HepG2 (cell line): ENCODE data around the gene FLYWCH1. TPM values are rescaled to one million over a fixed set of nuclear protein-coding genes. Genes with fewer than 3 reads are reported as not detected.

Source experiments
- ATAC-seq: fragments of 200-7000 bp; cut with Tn5 transposase; 3 replicates; pipeline ENCODE4 v1.9.1; 2020; ENCODE audit warnings: mild to moderate bottlenecking, moderate library complexity
- BruUV-seq: library from RNA; stranded (reverse); fragments of 400-500 nt; replicated peaks from 2 replicates; lab custom pipeline; 2021; lab: Mats Ljungman, UMichigan
- CTCF ChIA-PET: fragments of 300-600 bp; formaldehyde crosslinking; extraction: SDS; loops from one replicate; lab custom pipeline; 2021; ENCODE audit warnings: low total read pairs, inconsistent platforms, low intra/inter-chr PET ratio; lab: Yijun Ruan, JAX
- POLR2A ChIA-PET: fragments of 350-600 bp; sonication (Branson Sonifier 250); formaldehyde crosslinking; loops from one replicate; lab custom pipeline; 2020; ENCODE audit warnings: antibody characterized with exemption, inconsistent platforms; lab: Yijun Ruan, JAX
- DNase-seq: peaks from one replicate; pipeline ENCODE4 v3.0.0-alpha.2; 2015; ENCODE audit warnings: low spot score
- FAIRE-seq: peaks from 3 replicates; lab custom pipeline; 2011; peaks lifted over from hg19 to GRCh38; lab: Jason Lieb, UNC
- H2AFZ ChIP-seq: one replicate; pipeline ENCODE4 v1.6.1; 2011; ENCODE audit warnings: low read length, inconsistent platforms
- H3K27ac ChIP-seq: fragments of 300-600 bp; 3 replicates; pipeline ENCODE4 v1.8.0; 2011; ENCODE audit warnings: mixed run types, mild to moderate bottlenecking, mixed read lengths, low read length, inconsistent platforms; ENCODE audit not compliant: insufficient read depth; ENCODE audit errors: extremely low read length
- H3K27me3 ChIP-seq, 2 experiments: fragments of 200-600 bp in 1 of 2; 2 replicates in 1 of 2; 3 replicates in 1 of 2; pipeline versions ENCODE4 v1.6.0 to v1.8.0; 2011; ENCODE audit warnings: low read length in 2 of 2, mild to moderate bottlenecking in 2 of 2, moderate library complexity in 2 of 2, inconsistent platforms in 1 of 2; ENCODE audit not compliant: insufficient read depth in 2 of 2, control insufficient read depth in 1 of 2
- H3K36me3 ChIP-seq, 2 experiments: fragments of 200-600 bp in 1 of 2; replicated peaks in 1 of 2; 2 replicates in 1 of 2; 3 replicates in 1 of 2; pipeline versions ENCODE4 v1.5.1 to v1.8.0; 2011; ENCODE audit warnings: low read length in 2 of 2, inconsistent platforms in 1 of 2; ENCODE audit not compliant: insufficient read depth in 2 of 2, control insufficient read depth in 1 of 2
- H3K4me1 ChIP-seq: 2 replicates; pipeline ENCODE4 v1.5.1; 2012; ENCODE audit warnings: low read length, inconsistent platforms; ENCODE audit not compliant: insufficient read depth
- H3K4me2 ChIP-seq: 2 replicates; pipeline ENCODE4 v1.6.0; 2011; ENCODE audit warnings: low read depth, low read length, inconsistent platforms
- H3K4me3 ChIP-seq, 3 experiments: fragments of 200-600 bp in 1 of 3; sonication (generic), shearing (Covaris generic) in 1 of 3; replicated peaks in 1 of 3; 2 replicates each; pipeline ENCODE4 v1.5.1; 2011 to 2016; ENCODE audit warnings: low read length in 3 of 3, inconsistent platforms in 2 of 3, low read depth in 2 of 3, mild to moderate bottlenecking in 2 of 3, control low read depth in 1 of 3, mixed read lengths in 1 of 3; ENCODE audit not compliant: insufficient read depth in 1 of 3
- H3K79me2 ChIP-seq: one replicate; pipeline ENCODE4 v1.6.1; 2011; ENCODE audit warnings: low read length, inconsistent platforms; ENCODE audit not compliant: insufficient read depth
- H3K9ac ChIP-seq: 2 replicates; pipeline ENCODE4 v1.6.0; 2011; ENCODE audit warnings: mild to moderate bottlenecking, low read depth, low read length, inconsistent platforms; ENCODE audit not compliant: insufficient read depth
- H3K9me3 ChIP-seq: 2 replicates; pipeline ENCODE4 v1.5.1; 2012; ENCODE audit warnings: mild to moderate bottlenecking, low read length
- H4K20me1 ChIP-seq: 2 replicates; pipeline ENCODE4 v1.6.0; 2011; ENCODE audit warnings: inconsistent platforms, mild to moderate bottlenecking, low read length, moderate library complexity; ENCODE audit not compliant: insufficient read depth
- HNRNPL ChIP-seq: fragments of 200-400 bp; formaldehyde crosslinking; IDR thresholded peaks from 2 replicates; pipeline ENCODE4 v1.6.1; 2017; ENCODE audit warnings: mild to moderate bottlenecking, low read depth, low read length
- POLR2A ChIP-seq, 2 experiments: IDR thresholded peaks; 2 replicates each; pipeline ENCODE4 v1.6.1; 2011; ENCODE audit warnings: low read depth in 2 of 2, low read length in 2 of 2, mild to moderate bottlenecking in 1 of 2, moderate library complexity in 1 of 2; ENCODE audit not compliant: insufficient read depth in 1 of 2
- POLR2AphosphoS5 ChIP-seq: IDR thresholded peaks from 2 replicates; pipeline ENCODE4 v1.6.1; 2012; ENCODE audit warnings: low read depth, low read length
- POLR2G ChIP-seq: fragments of 200-400 bp; formaldehyde crosslinking; IDR thresholded peaks from 2 replicates; pipeline ENCODE4 v1.6.1; 2018; ENCODE audit warnings: mild to moderate bottlenecking, low read depth, low read length, moderate library complexity
- WGBS: methylation state at CpG from one replicate; pipeline ENCODE4 v1.1.6; 2017; ENCODE audit warnings: low lambda C conversion rate; 5-methylcytosine and 5-hydroxymethylcytosine counted together
- in situ Hi-C: cut with HindIII; loops from 2 replicates; pipeline ENCODE4 v1.10.0; 2017; ENCODE audit warnings: low pct_unique_long_range_greater_than_20kb; ENCODE audit not compliant: extremely low pct_ligation_motif_present
- intact Hi-C: fragments of 100-400 bp; cut with micrococcal nuclease; formaldehyde crosslinking; loops from one replicate; pipeline ENCODE4 v1.10.0; 2022; ENCODE audit not compliant: unreplicated experiment
- polyA plus RNA-seq, 8 experiments: library from polyadenylated mRNA; depleted of rRNA in 3 of 8; stranded (reverse) in 7 of 8; unstranded in 1 of 8; fragments of >200 nt; fragmentation: Illumina TruSeq in 4 of 8; extraction: Trizol in 4 of 8; gene quantifications; 2 replicates each; pipeline versions ENCODE4 v1.2.1 to v1.2.3, GENCODE V29; 2011 to 2016; ENCODE audit warnings: low read depth in 4 of 8, missing spikeins in 1 of 8, mixed read lengths in 1 of 8; ENCODE audit not compliant: insufficient read depth in 1 of 8
- total RNA-seq, 5 experiments: library from RNA; depleted of rRNA; stranded (reverse); fragments of >200 nt; fragmentation: Illumina TruSeq; extraction: Trizol; gene quantifications; 2 replicates each; pipeline ENCODE4 v1.2.3, GENCODE V29; 2016; ENCODE audit warnings: low read depth in 1 of 5
- TF ChIP-seq, protein P1 (sequence below): sonication (generic); formaldehyde crosslinking; IDR thresholded peaks from 2 replicates; pipeline ENCODE4 v1.5.1; 2020; ENCODE audit warnings: mild to moderate bottlenecking, missing genetic modification reagents, borderline replicate concordance
- TF ChIP-seq, protein P2 (sequence below): sonication (generic); formaldehyde crosslinking; IDR thresholded peaks from 2 replicates; pipeline ENCODE4 v1.4.0; 2020; ENCODE audit warnings: missing genetic modification reagents, mild to moderate bottlenecking, borderline replicate concordance

The FLYWCH1 gene
- total and polyA plus RNA-seq, 2 of the 13 experiments (the other 11 are each of a cell fraction or from before 2014, with no cell fraction given), result 7.3 to 12.4 TPM

DNA sequence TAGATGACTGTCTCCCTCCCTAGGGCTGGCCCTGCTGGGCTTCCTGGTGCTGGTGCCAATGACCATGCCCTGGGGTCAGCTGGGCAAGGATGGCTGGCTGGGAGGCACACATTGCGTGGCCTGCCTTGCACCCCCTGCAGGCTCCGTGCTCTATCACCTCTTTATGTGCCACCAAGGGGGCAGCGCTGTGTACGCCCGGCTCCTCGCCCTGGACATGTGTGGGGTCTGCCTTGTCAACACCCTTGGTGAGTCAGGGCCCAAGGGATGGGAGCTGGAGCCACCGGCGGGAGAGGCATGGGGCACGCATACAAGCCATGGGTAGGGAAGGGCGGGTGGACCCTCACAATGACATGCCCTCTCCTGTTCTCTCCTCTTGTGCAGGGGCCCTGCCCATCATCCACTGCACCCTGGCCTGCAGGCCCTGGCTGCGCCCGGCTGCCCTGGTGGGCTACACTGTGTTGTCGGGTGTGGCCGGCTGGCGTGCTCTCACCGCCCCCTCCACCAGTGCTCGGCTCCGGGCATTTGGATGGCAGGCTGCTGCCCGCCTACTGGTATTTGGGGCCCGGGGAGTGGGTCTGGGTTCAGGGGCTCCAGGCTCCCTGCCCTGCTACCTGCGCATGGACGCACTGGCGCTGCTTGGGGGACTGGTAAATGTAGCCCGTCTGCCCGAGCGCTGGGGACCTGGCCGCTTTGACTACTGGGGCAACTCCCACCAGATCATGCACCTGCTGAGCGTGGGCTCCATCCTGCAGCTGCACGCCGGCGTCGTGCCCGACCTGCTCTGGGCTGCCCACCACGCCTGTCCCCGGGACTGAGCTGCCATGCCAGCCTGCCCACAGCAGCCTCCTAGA lies 59.6 kb downstream of the FLYWCH1 start (continued):
- TF ChIP-seq, protein P1, sequence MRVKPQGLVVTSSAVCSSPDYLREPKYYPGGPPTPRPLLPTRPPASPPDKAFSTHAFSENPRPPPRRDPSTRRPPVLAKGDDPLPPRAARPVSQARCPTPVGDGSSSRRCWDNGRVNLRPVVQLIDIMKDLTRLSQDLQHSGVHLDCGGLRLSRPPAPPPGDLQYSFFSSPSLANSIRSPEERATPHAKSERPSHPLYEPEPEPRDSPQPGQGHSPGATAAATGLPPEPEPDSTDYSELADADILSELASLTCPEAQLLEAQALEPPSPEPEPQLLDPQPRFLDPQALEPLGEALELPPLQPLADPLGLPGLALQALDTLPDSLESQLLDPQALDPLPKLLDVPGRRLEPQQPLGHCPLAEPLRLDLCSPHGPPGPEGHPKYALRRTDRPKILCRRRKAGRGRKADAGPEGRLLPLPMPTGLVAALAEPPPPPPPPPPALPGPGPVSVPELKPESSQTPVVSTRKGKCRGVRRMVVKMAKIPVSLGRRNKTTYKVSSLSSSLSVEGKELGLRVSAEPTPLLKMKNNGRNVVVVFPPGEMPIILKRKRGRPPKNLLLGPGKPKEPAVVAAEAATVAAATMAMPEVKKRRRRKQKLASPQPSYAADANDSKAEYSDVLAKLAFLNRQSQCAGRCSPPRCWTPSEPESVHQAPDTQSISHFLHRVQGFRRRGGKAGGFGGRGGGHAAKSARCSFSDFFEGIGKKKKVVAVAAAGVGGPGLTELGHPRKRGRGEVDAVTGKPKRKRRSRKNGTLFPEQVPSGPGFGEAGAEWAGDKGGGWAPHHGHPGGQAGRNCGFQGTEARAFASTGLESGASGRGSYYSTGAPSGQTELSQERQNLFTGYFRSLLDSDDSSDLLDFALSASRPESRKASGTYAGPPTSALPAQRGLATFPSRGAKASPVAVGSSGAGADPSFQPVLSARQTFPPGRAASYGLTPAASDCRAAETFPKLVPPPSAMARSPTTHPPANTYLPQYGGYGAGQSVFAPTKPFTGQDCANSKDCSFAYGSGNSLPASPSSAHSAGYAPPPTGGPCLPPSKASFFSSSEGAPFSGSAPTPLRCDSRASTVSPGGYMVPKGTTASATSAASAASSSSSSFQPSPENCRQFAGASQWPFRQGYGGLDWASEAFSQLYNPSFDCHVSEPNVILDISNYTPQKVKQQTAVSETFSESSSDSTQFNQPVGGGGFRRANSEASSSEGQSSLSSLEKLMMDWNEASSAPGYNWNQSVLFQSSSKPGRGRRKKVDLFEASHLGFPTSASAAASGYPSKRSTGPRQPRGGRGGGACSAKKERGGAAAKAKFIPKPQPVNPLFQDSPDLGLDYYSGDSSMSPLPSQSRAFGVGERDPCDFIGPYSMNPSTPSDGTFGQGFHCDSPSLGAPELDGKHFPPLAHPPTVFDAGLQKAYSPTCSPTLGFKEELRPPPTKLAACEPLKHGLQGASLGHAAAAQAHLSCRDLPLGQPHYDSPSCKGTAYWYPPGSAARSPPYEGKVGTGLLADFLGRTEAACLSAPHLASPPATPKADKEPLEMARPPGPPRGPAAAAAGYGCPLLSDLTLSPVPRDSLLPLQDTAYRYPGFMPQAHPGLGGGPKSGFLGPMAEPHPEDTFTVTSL (CRISPR knock-in tag), result no peak

DNA sequence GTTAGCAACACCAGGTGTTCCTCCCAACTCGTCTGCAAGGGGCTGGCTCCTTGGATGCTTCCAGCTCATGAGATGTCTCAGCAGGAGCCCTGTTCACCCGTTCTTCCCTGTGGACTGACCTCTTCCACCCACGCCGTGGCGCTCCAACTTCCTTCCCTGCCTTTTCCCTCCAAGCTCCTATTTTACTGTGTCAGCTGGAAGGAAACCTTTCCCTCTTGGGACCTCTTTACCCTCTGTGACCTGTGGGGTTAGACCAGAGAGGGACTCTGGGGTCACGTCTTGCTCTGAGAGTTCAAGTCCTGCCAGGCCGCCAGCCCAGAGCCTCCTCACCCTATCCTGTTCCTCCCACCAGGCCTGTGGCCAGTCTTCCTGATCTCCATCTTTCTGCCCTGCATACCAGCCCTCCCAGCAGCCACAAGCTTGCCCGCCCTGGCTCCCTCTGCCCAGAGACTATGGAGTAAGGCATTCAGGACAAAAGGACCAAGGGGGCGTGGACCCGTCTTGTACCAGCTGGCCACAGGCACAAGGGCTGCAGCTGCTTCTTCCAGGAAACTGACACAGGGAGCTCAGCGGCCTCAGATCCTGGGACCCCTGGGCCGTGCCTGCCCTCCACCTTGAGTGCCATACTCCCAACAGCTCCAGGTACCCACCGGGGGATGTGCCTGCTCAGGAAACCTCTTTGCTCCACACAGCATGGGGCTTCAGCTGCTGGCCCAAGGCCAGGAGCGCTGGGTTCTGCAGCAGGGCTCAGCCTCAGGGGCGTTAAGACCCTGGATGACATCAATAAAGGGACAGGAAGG lies 60.5 kb downstream of the FLYWCH1 start:
- Histone ChIP-seq H3K79me2 (peaks cover 8% of the 10 kb centered on the region), H3K27ac (no peak overlapping the region), H3K4me2 (no peak overlapping the region), H3K9me3 (no peaks in the 10 kb centered on the region), H3K27me3 (no peaks in the 10 kb centered on the region; a peak in 1 of 5 replicates), H3K36me3 (peaks cover 2 to 18% of the 10 kb centered on the region in 2 experiments; a peak in 3 of 5 replicates), H3K4me1 (peaks cover 17% of the 10 kb centered on the region), H3K4me3 (no peak overlapping the region), H2AFZ (no peak overlapping the region), H4K20me1 (no peaks in the 10 kb centered on the region), H3K9ac (no peak overlapping the region)
- 96% methylated on average over 10 of the region's 15 CpGs for WGBS
- intact Hi-C loops, result no loop called here
- FAIRE-seq, result no peak
- in situ Hi-C loops, result no loop called here
- no peak for ATAC-seq
- POLR2A ChIA-PET, result interaction anchor here (1.2 to 1.9 kb wide), 2 partner anchors 9 to 50 kb away, joined by 3 to 10 read pairs; partner anchors contain the start of gene PKMYT1
- CTCF ChIA-PET, result no interaction called here
- BruUV-seq, result no TSS peak
- DNase-seq, result no peak
- TF ChIP-seq, protein P2, sequence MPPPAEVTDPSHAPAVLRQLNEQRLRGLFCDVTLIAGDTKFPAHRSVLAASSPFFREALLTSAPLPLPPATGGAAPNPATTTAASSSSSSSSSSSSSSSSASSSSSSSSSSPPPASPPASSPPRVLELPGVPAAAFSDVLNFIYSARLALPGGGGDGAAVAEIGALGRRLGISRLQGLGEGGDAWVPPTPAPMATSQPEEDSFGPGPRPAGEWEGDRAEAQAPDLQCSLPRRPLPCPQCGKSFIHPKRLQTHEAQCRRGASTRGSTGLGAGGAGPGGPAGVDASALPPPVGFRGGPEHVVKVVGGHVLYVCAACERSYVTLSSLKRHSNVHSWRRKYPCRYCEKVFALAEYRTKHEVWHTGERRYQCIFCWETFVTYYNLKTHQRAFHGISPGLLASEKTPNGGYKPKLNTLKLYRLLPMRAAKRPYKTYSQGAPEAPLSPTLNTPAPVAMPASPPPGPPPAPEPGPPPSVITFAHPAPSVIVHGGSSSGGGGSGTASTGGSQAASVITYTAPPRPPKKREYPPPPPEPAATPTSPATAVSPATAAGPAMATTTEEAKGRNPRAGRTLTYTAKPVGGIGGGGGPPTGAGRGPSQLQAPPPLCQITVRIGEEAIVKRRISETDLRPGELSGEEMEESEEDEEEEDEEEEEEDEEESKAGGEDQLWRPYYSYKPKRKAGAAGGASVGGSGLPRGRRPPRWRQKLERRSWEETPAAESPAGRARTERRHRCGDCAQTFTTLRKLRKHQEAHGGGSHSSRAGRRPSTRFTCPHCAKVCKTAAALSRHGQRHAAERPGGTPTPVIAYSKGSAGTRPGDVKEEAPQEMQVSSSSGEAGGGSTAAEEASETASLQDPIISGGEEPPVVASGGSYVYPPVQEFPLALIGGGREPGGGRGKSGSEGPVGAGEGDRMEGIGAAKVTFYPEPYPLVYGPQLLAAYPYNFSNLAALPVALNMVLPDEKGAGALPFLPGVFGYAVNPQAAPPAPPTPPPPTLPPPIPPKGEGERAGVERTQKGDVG (CRISPR knock-in tag), result no peak
- 0 out of 2 replicates have a peak, but pooled peaks have one; percentile 22 for TF ChIP-seq POLR2G
- peak; percentile 11 to 21; a peak in 1 of 4 replicates for TF ChIP-seq POLR2A (IDR thresholded peaks at IDR 0.05; ENCODE audit: insufficient read depth in 1 of 2, low read depth in 2 of 2, low read length in 2 of 2)
- peak; percentile 15; the same call in 1 of the 2 replicates for TF ChIP-seq POLR2AphosphoS5
- TF ChIP-seq HNRNPL, result 0 out of 2 replicates have a peak, but pooled peaks have one; percentile 4
